Skin epidermis (tissue), 12 donors: ENCODE data around the gene OR7A10.

Experiments
- H3K27ac ChIP-seq, 21 experiments: fragments of 200-600 bp; sonication (generic) in 11 of 21; one replicate each; pipeline ENCODE4 v1.5.0; 2020; ENCODE audit warnings: mild to moderate bottlenecking in 3 of 21, inconsistent platforms in 2 of 21, moderate library complexity in 2 of 21
- H3K4me3 ChIP-seq, 7 experiments: fragments of 200-600 bp; sonication (generic) in 2 of 7; one replicate each; pipeline ENCODE4 v1.5.0; 2020; ENCODE audit warnings: inconsistent platforms in 2 of 7, mild to moderate bottlenecking in 2 of 7, moderate library complexity in 1 of 7

Gene OR7A10

DNA sequence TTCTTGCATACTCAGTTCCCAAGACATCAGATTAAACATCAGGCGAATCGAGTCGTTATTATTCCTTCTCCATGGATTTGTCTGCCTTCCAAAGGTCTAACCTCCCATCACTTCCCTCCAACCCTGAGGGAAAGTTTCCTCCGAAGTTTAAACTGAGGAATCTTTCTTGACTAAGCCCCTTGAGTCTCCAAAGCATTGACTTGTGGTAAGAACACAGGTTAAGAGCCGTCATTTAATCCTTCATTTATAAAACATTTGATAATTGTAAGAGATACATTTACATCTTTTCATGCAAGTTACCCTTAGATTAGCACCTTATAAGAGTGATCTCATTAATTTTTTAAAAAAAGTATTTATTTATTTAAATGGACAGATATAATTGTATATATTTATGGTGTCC, at the start of gene OR7A10:
TSS of gene OR7A10 (minus strand) at position 101 of the 400 bp plus-strand sequence. CDS start 7,045 bp downstream, outside the sequence.
- H3K27ac ChIP-seq: no peak within 1 kb of the TSS
- H3K4me3 ChIP-seq: no peak within 1 kb of the TSS

DNA sequence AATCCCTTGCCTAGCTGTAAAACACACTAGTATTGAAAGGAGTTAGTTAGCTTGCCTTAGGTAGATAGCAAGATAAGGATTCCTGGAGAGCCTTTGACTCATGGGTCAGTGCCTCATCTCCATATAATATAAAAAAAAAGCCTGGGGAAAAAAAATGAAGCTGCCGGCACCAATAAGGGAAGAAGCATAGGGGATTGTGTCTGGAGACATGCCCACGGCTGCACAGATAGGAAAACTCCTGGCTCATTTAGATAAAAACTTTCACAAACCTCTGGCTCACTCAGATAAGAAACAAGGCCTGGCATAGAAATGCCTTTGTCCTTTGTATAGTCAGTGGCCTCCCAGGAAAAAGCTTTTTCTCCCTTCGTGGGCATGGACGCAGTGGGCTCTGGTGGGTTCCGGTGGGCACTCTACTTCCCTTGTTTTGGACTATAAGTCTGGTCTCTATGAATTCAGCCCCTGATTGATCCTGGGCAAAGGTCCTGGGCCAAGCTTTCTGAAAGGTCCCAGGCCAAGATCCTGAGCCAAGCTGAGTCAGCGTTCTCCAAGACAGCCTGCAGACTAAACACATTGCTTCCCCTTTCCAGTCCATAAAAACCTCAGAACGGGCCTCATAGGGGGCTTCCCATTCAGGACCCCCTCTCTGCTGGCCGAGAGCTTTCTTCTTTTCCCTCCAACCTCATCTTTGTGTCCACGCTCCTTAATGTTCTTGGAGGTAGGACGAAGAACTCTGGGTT, 42.1 kb upstream of the OR7A10 start:
- Histone ChIP-seq H3K27ac (no peak overlapping the region), H3K4me3 (no peak overlapping the region)

DNA sequence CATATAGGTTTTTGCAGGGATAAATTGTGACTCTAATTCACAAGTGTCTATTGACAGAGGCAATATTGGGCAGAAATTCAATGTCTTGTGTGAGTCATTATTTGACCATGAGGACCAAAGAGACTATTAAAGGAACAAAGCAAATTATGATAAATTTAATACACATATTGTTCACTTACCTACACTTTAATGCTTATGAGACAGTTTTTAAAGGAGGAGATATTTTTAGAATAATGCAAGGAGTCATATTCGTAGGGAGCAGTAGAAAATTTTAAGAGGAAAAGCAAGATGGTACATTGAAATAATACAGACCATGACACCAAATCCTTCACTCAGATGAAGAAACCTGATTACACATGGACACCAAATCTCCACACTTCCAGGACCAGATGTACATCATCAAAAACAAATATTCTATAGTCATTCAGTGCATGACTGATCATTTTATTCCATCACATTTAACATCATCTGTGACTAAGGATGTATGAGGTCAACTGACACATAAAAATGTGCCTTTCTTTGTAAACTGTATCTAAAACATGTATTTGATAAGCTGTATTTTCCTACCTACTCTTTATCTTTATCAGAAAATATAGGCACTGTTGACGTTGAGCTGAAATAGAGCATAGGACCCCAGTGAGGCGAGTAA, 41.4 kb upstream of the OR7A10 start:
- H3K4me3 ChIP-seq: no peak overlapping the region
- H3K27ac ChIP-seq: no peak overlapping the region

DNA sequence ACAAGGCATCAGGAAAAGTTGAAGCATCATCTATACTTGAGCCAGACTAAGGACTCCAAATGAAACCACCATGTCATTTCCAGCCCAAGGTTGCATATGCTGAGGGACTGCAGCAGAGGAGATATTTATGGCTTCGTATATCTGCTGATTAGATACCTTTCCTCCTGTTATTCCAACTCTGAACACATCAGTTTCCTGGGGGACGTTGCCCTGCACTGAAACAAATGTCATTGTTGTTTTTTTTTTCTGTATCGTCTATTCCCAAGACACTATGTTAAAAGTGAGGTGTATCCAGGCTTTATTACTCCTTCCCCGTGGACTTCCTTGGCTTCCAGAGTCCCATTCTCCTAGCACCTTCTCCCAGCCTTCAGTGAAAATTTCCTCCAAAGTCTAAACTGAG, 37.3 kb upstream of the OR7A10 start, which contains the start of gene OR7A17:
TSS of gene OR7A17 (minus strand) at position 101 of the 400 bp plus-strand sequence. CDS start 4,777 bp downstream, outside the sequence.
- Histone ChIP-seq H3K4me3 (no peak within 1 kb of the TSS), H3K27ac (no peak within 1 kb of the TSS)

DNA sequence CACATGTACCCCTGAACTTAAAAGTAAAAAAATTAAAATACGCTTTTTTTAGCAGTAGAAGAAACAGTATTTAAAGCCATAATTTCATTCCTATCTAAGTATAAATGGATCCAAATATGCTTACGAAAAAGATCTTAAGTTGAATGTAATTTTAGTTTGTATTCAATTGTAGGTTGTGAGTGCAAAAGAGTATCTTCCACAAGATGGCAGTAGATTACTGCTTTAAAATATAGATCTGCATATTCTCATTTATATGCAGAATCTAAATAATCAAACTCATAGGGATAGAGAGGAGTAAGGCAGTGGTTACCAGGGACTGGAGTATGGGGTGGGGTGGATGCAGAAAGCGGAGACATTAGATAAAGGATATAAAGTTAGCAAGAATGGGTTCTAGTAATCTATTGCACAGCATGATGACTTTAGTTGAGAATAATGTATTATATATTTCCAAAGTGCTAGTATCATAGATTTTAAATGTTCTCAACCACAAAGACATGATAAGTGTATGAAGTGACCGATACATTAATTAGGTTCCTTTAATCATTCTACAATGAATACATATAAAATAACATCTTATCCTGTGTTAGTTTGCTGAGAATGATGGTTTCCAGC, 23.0 kb upstream of the OR7A10 start:
- no peak overlapping the region for H3K4me3 ChIP-seq
- H3K27ac ChIP-seq: no peak overlapping the region

DNA sequence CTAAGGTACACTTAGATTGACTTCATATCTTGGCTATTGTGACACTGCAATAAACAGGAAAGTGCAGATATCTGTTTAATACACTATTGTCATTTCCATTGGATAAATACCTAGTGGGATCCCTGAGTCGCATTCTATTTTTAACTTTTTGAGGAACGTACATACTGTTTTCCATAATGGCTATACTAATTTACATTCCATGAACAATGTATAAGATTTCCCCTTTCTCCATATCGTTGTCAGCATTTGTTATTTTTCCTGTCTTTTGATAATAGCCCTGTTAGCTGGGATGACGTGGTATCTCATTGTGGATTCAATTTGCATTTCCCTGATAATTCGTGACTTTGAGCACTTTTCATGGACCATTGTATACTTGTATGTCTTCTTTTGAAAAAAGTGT, 19.8 kb upstream of the OR7A10 start:
- no peak overlapping the region for H3K27ac ChIP-seq
- no peak overlapping the region for H3K4me3 ChIP-seq

DNA sequence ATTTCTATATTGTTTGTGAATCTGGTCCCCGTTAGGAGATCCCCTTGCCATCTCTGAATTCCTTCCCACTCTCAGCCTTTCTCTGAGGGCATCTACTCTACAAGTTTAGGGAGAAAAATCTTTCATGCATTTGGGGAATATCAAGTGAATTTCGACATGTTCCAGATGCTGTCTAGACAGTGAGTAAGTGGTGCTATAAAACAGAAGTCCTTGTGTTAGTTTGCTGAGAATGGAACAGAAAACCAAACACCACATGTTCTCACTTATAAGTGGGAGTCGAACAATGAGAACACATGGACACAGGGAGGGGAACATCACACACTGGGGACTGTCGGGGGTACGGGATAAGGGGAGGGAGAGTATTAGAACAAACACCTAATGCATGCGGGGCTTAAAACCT, 5.1 kb downstream of the OR7A10 start:
- no peak overlapping the region for H3K4me3 ChIP-seq
- peak overlapping the region in 1 of 21 experiments; percentile 73 for H3K27ac ChIP-seq

DNA sequence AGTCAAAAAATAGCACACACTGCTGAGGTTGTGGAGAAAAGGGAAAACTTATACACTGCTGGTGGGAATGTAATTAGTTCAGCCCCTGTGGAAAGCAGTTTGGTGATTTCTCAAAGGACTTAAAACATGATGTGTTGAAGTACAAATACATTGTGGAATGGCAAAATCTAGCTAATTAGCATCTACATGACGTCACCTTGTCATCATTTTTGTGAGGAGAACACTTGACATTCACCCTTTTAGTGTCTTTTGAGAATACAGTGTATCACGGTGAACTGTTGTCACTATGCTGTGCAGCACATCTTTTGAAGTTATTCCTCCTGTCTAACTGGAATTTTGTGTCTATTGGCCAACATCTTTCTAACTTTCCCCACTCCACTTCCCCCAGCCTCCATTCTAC, 5.6 kb downstream of the OR7A10 start:
- Histone ChIP-seq H3K4me3 (no peak overlapping the region), H3K27ac (peak overlapping the region in 1 of 21 experiments; percentile 73)

DNA sequence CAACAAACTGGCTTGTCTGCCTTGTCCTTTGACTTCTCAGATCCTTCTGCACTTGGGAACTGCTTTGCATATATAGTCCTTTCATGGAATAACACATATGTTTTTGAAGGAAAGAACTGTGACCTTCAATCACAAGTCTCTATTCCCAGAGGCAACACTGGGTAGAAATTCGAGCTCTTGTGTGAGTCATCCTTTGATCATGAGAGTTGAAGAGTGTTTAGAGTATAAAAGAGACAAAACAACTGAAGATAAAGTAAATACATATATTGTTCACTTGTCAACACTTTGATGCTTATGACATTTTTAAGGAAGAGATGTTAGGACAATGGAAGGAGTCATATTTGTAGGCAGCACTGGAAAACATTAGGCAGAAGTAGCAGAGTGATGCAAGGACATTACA, 8.5 kb downstream of the OR7A10 start:
- Histone ChIP-seq H3K4me3 (no peak overlapping the region), H3K27ac (no peak overlapping the region)

DNA sequence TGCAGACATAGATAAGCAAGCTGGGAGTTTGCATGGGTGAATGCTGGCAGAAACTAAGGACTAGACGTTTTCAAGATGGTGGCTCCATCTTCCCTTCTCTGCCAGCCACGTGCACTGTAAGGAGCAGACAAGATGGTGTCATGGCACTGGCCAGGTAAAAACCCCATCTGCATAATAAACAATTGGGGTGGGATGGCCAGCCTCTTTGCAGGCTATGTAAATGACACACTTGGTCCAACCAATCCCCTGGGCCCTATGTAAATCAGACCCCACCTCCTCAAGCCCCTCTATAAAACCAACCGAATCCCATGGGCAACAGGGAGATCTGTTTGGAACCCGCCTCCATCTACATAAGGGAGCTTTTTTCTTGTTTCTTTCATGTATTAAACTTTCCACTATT, 11.3 kb downstream of the OR7A10 start:
- Histone ChIP-seq H3K27ac (peak overlapping the region in 1 of 21 experiments; percentile 67), H3K4me3 (no peak overlapping the region)

DNA sequence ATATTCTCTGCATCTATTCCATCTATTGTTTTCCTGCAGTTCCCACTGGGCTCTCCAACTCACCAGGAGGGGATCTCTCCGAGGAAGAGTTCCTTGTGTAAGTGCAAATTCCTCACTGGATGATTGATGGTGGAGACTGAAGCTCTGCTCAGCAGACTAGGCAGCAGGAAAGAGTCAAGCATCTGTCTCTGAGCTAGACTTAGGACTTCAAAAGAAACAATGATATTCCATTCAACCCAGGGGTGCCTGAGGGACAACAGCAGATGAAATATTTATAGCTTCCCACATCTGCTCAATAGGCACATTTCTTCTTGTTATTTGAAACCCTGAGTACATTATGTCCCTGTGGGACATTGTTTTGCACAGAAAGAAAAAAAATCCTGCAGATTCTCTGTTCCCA, 13.7 kb downstream of the OR7A10 start, which contains the start of the genes OR7A5 and OR7C1:
TSS of gene OR7A5 (minus strand) at position 175 of the 400 bp plus-strand sequence. CDS start 6,944 bp downstream, outside the sequence.
TSS of gene OR7C1 (minus strand) at position 175 of the 400 bp plus-strand sequence. CDS start 35,049 bp downstream, outside the sequence.
- no peak within 1 kb of the TSS for H3K4me3 ChIP-seq
- peak within 1 kb of the TSS in 5 of 21 experiments; percentile 13 to 81 (median 17) for H3K27ac ChIP-seq

DNA sequence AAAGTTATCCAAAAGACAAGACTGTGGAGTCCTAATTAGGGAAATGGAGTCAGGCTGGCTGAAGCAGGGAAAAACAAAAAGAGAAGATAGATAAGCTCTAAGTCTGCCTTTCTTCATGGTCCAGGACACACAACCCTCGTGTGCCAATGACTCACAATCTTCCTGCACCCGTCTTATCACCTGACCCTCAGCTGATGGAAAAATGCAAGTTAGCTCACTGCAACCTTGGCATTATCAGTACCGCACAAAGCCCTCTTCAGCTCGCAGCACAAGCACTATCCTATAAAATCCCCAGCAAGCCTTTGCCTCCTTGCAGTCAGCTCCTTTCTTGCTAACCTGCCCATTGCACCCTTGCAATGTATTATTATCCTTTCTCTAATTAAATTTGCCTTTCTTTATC, 18.0 kb downstream of the OR7A10 start:
- Histone ChIP-seq H3K27ac (no peak overlapping the region), H3K4me3 (no peak overlapping the region)

DNA sequence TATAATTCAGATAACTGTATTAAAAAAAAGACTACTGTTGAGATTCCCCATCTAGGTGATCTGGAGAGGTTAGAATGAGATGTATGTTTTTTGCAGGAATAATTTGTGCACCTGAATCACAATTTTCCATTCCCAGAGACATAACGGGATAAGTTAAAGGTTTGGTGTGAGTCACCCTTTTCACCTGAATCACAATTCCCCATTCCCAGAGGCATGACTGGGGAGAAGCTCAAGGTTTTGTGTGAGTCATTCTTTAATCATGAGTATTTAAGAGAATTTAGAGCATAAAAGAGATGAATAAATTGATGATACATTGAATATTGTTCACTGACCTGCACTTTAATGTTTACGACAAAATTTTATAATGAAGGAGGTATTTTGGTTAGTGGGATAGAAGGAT, 22.7 kb downstream of the OR7A10 start:
- Histone ChIP-seq H3K27ac (no peak overlapping the region), H3K4me3 (no peak overlapping the region)

DNA sequence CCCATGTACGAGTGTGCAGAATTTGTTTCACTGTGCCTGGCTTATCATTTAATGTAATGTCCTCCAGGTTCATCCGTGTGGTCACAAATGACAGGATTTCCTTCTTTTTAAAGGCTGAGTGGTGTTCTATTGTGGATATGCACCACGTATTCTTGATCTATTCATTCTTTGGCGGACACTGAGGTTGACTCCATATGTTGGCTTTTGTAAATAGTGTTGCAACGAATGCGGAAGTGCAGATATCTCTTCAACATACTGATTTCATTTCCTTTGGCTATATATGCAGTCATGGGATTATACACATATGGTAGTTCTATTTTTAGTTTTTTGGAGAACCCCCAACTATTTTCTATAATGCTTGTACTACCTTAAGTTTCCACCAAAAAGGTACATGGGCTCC, 26.8 kb downstream of the OR7A10 start:
- Histone ChIP-seq H3K4me3 (no peak overlapping the region), H3K27ac (no peak overlapping the region)

DNA sequence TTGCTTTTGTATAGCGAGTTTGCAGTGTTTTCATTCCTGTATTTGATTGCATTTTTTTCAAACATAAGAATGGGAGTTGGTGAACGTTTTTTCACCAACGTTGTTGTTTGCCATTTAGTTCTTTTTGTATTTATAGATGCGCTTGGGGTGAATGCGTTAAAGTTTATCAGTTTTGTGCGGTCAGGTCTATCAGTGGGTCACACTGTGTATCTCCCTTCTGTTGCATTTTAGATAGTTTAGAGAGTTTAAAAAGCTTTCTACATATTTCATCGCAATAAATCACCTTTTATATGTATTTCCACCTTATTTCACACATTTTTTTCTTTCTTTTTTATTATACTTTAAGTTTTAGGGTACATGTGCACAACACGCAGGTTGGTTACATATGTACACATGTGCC, 30.1 kb downstream of the OR7A10 start:
- Histone ChIP-seq H3K27ac (no peak overlapping the region), H3K4me3 (no peak overlapping the region)

DNA sequence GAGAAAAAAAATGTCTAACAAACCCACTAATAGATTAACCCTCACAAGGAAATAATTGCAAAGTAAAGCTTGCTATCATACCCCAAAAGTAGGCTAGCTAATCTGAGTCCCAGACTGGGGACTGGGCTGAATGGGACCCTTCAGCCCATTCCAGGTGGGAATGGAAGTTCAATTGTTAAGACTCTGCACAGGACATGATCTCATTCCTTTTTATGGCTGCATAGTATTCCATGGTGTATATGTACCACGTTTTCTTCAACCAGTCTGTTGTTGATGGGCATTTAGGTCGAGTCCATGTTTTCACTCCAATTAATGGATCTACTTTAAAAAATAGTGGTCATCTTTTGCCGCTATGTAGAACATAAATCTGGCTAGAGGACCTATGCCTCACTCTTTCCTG, 31.7 kb downstream of the OR7A10 start:
- Histone ChIP-seq H3K27ac (no peak overlapping the region), H3K4me3 (no peak overlapping the region)

DNA sequence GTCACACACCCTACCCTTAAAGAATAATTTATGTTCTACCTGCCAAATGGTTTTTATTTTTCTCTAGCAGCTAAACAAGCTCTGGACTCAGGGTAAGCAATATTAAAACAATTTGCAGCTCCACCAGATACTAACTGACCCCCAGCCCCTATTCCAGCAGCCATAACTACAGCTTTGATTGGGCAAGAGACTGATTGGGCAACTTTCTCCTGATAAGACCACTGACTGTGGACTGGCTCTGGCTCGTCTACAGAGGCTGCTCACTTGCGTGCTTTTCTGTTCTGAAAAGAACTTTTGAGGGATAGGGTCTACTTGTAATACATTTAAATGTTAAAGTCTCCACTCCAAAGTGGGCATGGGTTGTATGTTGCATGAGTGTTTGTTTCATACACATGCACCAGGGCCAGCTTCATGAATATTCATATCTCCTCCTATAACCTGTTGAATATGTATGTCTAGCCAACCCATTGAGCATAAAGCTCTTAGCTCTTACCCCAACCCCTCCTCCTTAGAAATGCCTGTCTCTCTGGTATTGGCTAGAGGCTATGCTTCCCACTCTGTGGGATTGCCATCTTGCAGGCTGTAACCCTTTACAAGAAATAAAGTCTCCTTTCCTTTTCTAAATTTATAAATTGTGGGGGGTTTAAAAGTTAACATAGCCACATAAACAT, 33.6 kb downstream of the OR7A10 start:
- H3K4me3 ChIP-seq: no peak overlapping the region
- H3K27ac ChIP-seq: no peak overlapping the region

DNA sequence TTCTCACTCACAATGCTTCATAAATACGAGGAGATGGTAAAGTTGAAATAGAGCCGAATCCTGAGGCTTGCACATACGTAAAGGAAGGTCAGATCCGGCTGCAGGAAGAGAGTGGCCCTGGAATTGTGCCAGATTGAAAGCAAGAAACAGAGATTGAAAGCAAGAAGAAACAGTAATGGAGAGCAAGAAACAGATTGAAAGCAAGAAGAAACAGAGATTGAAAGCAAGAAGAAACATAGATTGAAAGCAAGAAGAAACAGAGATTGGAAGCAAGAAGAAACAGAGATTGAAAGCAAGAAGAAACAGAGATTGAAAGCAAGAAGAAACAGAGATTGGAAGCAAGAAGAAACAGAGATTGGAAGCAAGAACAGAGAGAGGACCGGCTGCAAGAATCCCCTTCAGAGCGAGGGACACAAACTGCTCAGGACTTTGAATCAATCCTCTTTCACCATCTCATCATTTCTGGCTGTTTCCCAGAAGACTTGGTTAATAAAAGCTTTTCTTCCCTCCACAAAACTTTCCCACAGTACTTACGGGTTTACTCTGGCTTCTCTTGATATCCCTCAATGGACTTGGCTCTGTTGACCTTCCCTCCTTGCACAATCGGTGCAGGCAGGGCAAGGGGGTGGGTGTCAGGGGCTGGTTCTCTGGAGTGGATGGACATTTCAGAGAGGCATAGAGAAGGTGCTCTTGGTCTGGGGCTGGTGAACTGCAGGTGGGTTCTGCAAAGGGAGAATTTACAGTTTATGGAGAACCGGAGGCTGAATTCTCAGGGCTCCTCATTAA, 39.3 kb downstream of the OR7A10 start:
- H3K4me3 ChIP-seq: no peak overlapping the region
- H3K27ac ChIP-seq: no peak overlapping the region

DNA sequence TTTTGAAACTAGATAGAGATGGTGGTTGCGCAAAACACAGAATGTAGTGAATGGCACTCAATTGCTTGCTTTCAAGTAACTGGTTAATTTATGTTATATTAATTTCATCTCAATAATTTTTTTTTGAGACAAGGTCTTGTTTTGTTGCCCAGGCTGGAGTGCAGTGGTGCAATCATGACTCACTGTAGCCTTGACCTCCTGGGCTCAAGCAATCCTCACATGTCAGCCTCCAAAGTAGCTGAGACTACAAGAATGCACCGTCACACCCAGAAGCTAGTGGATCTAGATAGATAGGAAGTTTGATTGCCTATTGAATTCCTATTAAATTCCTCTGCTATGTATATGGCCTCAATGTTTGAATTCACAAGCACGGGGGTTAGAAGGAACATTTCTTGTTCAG, 44.0 kb downstream of the OR7A10 start:
- H3K4me3 ChIP-seq: no peak overlapping the region

More for the DNA sequence above, 44.0 kb downstream of the OR7A10 start:
- H3K27ac ChIP-seq: no peak overlapping the region
